ENCODE data around the gene UBAC1. TPM values are rescaled to one million over a fixed set of nuclear protein-coding genes. Genes with fewer than 3 reads are reported as not detected.

The UBAC1 gene
- total and polyA plus RNA-seq, 10 of the 15 experiments (the other 5 are each of a cell fraction or from before 2014, with no cell fraction given) = 16.7 to 54.6 (median 38.5) TPM

DNA sequence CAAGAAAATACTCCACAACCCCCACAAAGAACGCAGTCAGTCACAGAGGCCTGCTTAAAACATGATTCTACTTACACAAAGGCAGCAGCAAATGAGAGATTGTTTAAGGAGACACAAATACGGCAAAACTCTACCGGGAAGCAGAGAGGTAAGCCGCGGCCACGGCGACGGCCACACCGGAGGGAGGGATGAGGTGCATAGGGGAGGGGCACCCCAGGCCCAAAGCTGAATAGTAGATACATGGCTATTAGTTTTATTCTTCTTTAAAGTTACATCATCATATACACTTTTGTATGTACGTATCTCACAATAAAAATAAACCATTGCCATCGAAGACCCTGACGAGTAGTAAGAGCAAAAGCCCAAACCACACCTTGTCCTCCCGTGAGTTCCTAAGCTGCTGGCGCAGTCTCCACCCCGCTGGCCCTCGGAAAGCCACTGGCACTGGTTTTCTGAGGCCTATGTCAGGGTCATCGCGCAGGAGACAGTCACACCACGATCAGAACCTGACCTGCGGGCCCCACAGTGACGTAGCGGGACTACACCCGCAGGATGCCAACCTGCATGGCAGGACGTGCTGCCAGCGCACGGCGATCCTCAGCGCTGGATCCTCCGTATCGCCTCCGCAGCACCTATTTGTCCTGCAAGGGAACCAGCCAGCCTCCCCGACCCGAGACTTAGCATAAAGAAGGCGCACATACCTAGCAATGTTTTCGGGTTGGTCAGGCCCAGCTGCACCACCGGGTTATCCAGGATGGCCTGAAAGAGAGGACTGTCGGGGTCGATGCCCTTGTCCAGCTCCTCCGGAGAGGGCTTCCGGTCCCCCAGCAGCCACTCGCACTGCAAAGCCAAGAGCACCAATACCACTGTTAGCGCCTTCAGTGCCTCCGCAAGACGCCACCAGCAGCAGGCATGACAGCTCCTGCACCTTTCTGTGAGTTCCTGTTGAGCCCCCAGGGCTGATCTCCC lies 23.4 kb downstream of the UBAC1 start:
- H3K4me3 ChIP-seq = no peak overlapping the region
- WGBS (ENCODE audit: insufficient coverage, insufficient replicate concordance, low lambda C conversion rate, missing lambda C conversion rate) = 94% methylated on average over 44 of the region's 44 CpGs
- FAIRE-seq (no peak), ATAC-seq (no peak), DNase-seq (ENCODE audit: low read depth, low spot score) (no peak)
- no peaks in the 10 kb centered on the region for H3K79me2 ChIP-seq (ENCODE audit: control insufficient read depth, insufficient read depth, low read length)
- CTCF ChIA-PET = no interaction called here
- in situ Hi-C loops (cut with MboI) = no loop called here
- RAD21 ChIA-PET (ENCODE audit: unreplicated experiment) = no interaction called here
- SMC1A ChIA-PET (ENCODE audit: uncharacterized antibody, unreplicated experiment) = no interaction called here
- H3K9me3 ChIP-seq (replicated peaks; ENCODE audit: control insufficient read depth, insufficient read depth, low read length) = no peaks in the 10 kb centered on the region; the same call in 2 of the 3 replicates
- no peak overlapping the region for H3K4me2 ChIP-seq (ENCODE audit: control insufficient read depth, insufficient read depth)
- BruUV-seq (replicated peaks) = no TSS peak
- peaks cover 8 to 18% of the 10 kb centered on the region in 2 experiments; a peak in 3 of 4 replicates for H3K36me3 ChIP-seq (ENCODE audit: control insufficient read depth in 2 of 2, insufficient read depth in 2 of 2, low read length in 1 of 2)
- POLR2A ChIA-PET = no interaction called here
- no peak overlapping the region for H3K9ac ChIP-seq (ENCODE audit: control insufficient read depth, insufficient read depth, low read length)
- no peaks in the 10 kb centered on the region for H3K4me1 ChIP-seq (ENCODE audit: control insufficient read depth, insufficient read depth, low read length)
- no peak overlapping the region for H2AFZ ChIP-seq (ENCODE audit: control insufficient read depth, low read depth, low read length)
- H3K27me3 ChIP-seq (replicated peaks in 1 of 2; ENCODE audit: control insufficient read depth in 2 of 2, insufficient read depth in 2 of 2, low read length in 1 of 2) = no peaks in the 10 kb centered on the region
- intact Hi-C loops (cut with micrococcal nuclease; ENCODE audit: unreplicated experiment) = no loop called here
- no peaks in the 10 kb centered on the region for H4K20me1 ChIP-seq (ENCODE audit: control insufficient read depth, insufficient read depth)
- no peak overlapping the region for H3K27ac ChIP-seq (ENCODE audit: control insufficient read depth, insufficient read depth)
- no peak for TF ChIP-seq RELA (IDR thresholded peaks at IDR 0.05; ENCODE audit: borderline replicate concordance, partially characterized antibody)
- no peak for TF ChIP-seq STAT1 (conservative IDR thresholded peaks at IDR 0.05)
- TF ChIP-seq MYB (IDR thresholded peaks at IDR 0.05; ENCODE audit: borderline replicate concordance, low read depth, low read length) = no peak
- TF ChIP-seq CBX5 (IDR thresholded peaks at IDR 0.05; ENCODE audit: low read depth) = no peak
- TF ChIP-seq ZBTB33 (IDR thresholded peaks at IDR 0.05) = no peak
- TF ChIP-seq TCF12 (IDR thresholded peaks at IDR 0.05; ENCODE audit: low read depth, low read length) = no peak
- TF ChIP-seq E2F8 (IDR thresholded peaks at IDR 0.05; ENCODE audit: low read depth, partially characterized antibody) = no peak
- TF ChIP-seq POLR2AphosphoS2 (IDR thresholded peaks at IDR 0.05; ENCODE audit: low read depth, low read length) = no peak
- TF ChIP-seq, protein P1, sequence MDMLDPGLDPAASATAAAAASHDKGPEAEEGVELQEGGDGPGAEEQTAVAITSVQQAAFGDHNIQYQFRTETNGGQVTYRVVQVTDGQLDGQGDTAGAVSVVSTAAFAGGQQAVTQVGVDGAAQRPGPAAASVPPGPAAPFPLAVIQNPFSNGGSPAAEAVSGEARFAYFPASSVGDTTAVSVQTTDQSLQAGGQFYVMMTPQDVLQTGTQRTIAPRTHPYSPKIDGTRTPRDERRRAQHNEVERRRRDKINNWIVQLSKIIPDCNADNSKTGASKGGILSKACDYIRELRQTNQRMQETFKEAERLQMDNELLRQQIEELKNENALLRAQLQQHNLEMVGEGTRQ (IDR thresholded peaks at IDR 0.05; ENCODE audit: borderline replicate concordance, low read depth, low read length) = no peak
- TF ChIP-seq, protein P2, sequence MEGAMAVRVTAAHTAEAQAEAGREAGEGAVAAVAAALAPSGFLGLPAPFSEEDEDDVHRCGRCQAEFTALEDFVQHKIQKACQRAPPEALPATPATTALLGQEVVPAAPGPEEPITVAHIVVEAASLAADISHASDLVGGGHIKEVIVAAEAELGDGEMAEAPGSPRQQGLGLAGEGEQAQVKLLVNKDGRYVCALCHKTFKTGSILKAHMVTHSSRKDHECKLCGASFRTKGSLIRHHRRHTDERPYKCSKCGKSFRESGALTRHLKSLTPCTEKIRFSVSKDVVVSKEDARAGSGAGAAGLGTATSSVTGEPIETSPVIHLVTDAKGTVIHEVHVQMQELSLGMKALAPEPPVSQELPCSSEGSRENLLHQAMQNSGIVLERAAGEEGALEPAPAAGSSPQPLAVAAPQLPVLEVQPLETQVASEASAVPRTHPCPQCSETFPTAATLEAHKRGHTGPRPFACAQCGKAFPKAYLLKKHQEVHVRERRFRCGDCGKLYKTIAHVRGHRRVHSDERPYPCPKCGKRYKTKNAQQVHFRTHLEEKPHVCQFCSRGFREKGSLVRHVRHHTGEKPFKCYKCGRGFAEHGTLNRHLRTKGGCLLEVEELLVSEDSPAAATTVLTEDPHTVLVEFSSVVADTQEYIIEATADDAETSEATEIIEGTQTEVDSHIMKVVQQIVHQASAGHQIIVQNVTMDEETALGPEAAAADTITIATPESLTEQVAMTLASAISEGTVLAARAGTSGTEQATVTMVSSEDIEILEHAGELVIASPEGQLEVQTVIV (IDR thresholded peaks at IDR 0.05; ENCODE audit: borderline replicate concordance, partially characterized antibody) = no peak
- TF ChIP-seq JUND (IDR thresholded peaks at IDR 0.05; ENCODE audit: low read depth, low read length) = no peak
- TF ChIP-seq HDAC2 (IDR thresholded peaks at IDR 0.05) = no peak
- TF ChIP-seq SPI1 (IDR thresholded peaks at IDR 0.05; ENCODE audit: borderline replicate concordance, insufficient read depth, low read depth, low read length) = no peak
